Endothelial cell (in vitro differentiated cells): ENCODE measurements around the gene MICAL3. TPM values are rescaled to one million over a fixed set of nuclear protein-coding genes. Genes with fewer than 3 reads are reported as not detected.

ENCODE experiments used
- DNase-seq: peaks from one replicate; pipeline ENCODE4 v3.0.0; 2021; ENCODE audit warnings: low spot score
- H3K27ac Mint-ChIP-seq: one replicate; pipeline ENCODE4 v1.8.0; 2021; ENCODE audit warnings: mixed read lengths, inconsistent platforms; ENCODE audit not compliant: unreplicated experiment
- H3K27me3 Mint-ChIP-seq: one replicate; pipeline ENCODE4 v1.8.0; 2021; ENCODE audit warnings: mild to moderate bottlenecking, moderate library complexity, mixed read lengths, inconsistent platforms; ENCODE audit not compliant: unreplicated experiment
- H3K36me3 Mint-ChIP-seq: one replicate; pipeline ENCODE4 v1.8.0; 2021; ENCODE audit warnings: mild to moderate bottlenecking, low read depth, mixed read lengths, inconsistent platforms; ENCODE audit not compliant: unreplicated experiment
- H3K4me1 Mint-ChIP-seq: one replicate; pipeline ENCODE4 v1.8.0; 2021; ENCODE audit warnings: mild to moderate bottlenecking, mixed read lengths, inconsistent platforms; ENCODE audit not compliant: unreplicated experiment
- H3K4me3 Mint-ChIP-seq: one replicate; pipeline ENCODE4 v1.8.0; 2021; ENCODE audit warnings: mild to moderate bottlenecking, mixed read lengths, inconsistent platforms; ENCODE audit not compliant: unreplicated experiment
- H3K9me3 Mint-ChIP-seq: one replicate; pipeline ENCODE4 v1.8.0; 2021; ENCODE audit warnings: mixed read lengths, inconsistent platforms; ENCODE audit not compliant: unreplicated experiment
- CTCF ChIP-seq: fragments of 200-600 bp; sonication (generic); IDR thresholded peaks from one replicate; pipeline ENCODE4 v1.5.0; 2021; ENCODE audit warnings: antibody characterized with exemption; ENCODE audit not compliant: unreplicated experiment
- total RNA-seq: library from RNA; stranded (reverse); fragmentation: NEBNext Ultra II Directional; extraction: Animal tissue kit (Norgen Biotek cat#: 25700); gene quantifications from one replicate; pipeline ENCODE4 v1.2.1, GENCODE V29; 2021; ENCODE audit not compliant: unreplicated experiment

MICAL3 gene
- total RNA-seq, 1 donor from 2014 or later: 54.3 TPM

GRCh38 chr22:17928391-17928790, 96.0 kb downstream of the MICAL3 start:
- no peak for DNase-seq
- Mint-ChIP-seq H3K9me3 (no peaks in the 10 kb centered on the region), H3K27ac (no peak overlapping the region), H3K36me3 (peaks cover 3% of the 10 kb centered on the region), H3K4me1 (peaks cover 14% of the 10 kb centered on the region), H3K4me3 (no peak overlapping the region), H3K27me3 (no peaks in the 10 kb centered on the region)
- no peak for TF ChIP-seq CTCF

GRCh38 chr22:17927062-17927461, 97.3 kb downstream of the MICAL3 start:
- H3K36me3 Mint-ChIP-seq: peaks cover 3% of the 10 kb centered on the region
- no peaks in the 10 kb centered on the region for H3K9me3 Mint-ChIP-seq
- peaks cover 17% of the 10 kb centered on the region for H3K4me1 Mint-ChIP-seq
- no peak for DNase-seq
- no peaks in the 10 kb centered on the region for H3K27me3 Mint-ChIP-seq
- H3K4me3 Mint-ChIP-seq: no peak overlapping the region
- no peak for TF ChIP-seq CTCF
- H3K27ac Mint-ChIP-seq: no peak overlapping the region

- peaks cover 21% of the 10 kb centered on the region for H3K4me1 Mint-ChIP-seq
- no peak for TF ChIP-seq CTCF
- H3K4me3 Mint-ChIP-seq: no peak overlapping the region
- no peak for DNase-seq
- H3K27me3 Mint-ChIP-seq: no peaks in the 10 kb centered on the region
- H3K36me3 Mint-ChIP-seq: peaks cover 3% of the 10 kb centered on the region
- H3K27ac Mint-ChIP-seq: no peak overlapping the region
- H3K9me3 Mint-ChIP-seq: no peaks in the 10 kb centered on the region
Observed at GRCh38 chr22:17926516-17926915, 97.8 kb downstream of the MICAL3 start.

DNA sequence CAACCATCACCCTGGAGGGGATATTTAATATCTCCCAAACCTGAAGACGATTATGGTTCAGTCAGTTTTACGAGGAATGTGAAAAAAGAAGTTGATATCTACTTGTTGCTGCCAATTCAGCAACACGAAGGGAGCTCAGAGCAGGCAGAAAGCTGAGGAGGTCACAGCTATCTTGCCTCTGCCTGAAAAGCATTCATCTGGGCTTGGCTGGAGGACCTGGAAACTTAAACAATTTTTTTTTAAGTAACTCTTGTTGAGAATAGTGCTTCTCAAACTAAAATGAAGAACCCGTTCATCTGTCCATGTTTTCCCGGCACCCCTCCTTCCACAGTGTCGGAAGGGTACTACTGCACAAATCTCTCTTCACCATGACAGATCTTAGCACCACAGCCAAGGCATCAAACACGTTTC, 98.9 kb downstream of the MICAL3 start:
- Mint-ChIP-seq H3K9me3 (no peaks in the 10 kb centered on the region), H3K4me1 (peaks cover 31% of the 10 kb centered on the region), H3K27ac (no peak overlapping the region), H3K36me3 (peaks cover 6% of the 10 kb centered on the region), H3K27me3 (no peaks in the 10 kb centered on the region), H3K4me3 (no peak overlapping the region)
- DNase-seq: no peak
- TF ChIP-seq CTCF: no peak

DNA sequence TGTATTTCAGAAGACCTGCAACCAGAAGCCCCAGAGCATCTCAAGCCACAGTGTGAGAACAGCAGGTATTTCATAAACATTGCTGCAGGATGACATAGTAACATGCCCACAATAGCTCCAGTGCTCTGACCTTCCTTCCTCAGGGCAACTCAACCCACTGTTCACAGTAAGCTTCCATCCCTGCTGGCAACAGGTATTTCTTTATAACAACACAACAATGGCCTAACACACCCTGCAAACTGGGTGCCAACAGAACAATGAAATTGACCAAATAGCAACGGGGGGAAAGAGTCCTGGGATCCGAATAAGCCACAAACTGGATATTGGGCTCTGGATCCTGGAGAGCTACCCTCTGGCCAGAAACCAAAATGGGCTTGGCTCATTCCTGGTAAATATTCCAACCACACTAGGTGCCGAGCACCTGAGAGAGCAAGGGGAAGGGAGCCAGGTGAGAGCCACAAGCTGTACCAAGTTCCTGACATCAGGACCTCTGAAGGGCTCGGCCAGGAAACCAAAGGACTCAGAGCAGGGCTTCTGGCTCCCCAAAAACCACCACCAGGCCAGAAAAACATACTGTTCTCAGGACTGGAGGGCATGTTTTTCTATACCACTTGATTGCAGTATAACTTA, 99.5 kb downstream of the MICAL3 start:
- no peak for TF ChIP-seq CTCF
- Mint-ChIP-seq H3K36me3 (peaks cover 4% of the 10 kb centered on the region), H3K9me3 (no peaks in the 10 kb centered on the region), H3K27me3 (peaks cover 2% of the 10 kb centered on the region), H3K4me1 (peaks cover 36% of the 10 kb centered on the region), H3K27ac (no peak overlapping the region), H3K4me3 (no peak overlapping the region)
- no peak for DNase-seq
